OCI-LY3 (cell line): ENCODE results near the gene SGK2.

Source experiments
- H2AFZ ChIP-seq: fragments of 200-600, 300-600 bp; shearing (Covaris generic); 2 replicates; pipeline ENCODE4 v1.6.0; 2014; ENCODE audit warnings: antibody characterized with exemption, low read depth, low read length
- H3K27ac ChIP-seq: fragments of 200-600, 300-600 bp; sonication (generic); 2 replicates; pipeline ENCODE4 v1.5.1; 2014; ENCODE audit warnings: mild to moderate bottlenecking, low read length, moderate library complexity, mixed read lengths
- H3K27me3 ChIP-seq: fragments of 200-600, 300-600 bp; sonication (generic); 2 replicates; pipeline ENCODE4 v1.6.1; 2014; ENCODE audit warnings: low read depth, low read length, mixed read lengths
- H3K36me3 ChIP-seq: fragments of 200-600, 300-600 bp; sonication (generic); replicated peaks from 2 replicates; pipeline ENCODE3; 2014; ENCODE audit warnings: low read depth, low read length, mixed read lengths
- H3K4me1 ChIP-seq: fragments of 300-600, 200-600 bp; sonication (generic); 2 replicates; pipeline ENCODE4 v1.6.1; 2014; ENCODE audit warnings: low read length, mixed read lengths
- H3K4me2 ChIP-seq: fragments of 200-600, 300-600 bp; sonication (generic); 2 replicates; pipeline ENCODE4 v1.6.1; 2014; ENCODE audit warnings: low read length, mixed read lengths
- H3K4me3 ChIP-seq: fragments of 300-600, 200-600 bp; sonication (generic); 2 replicates; pipeline ENCODE4 v1.5.1; 2014; ENCODE audit warnings: antibody characterized with exemption, mild to moderate bottlenecking, low read length, moderate library complexity
- H3K79me2 ChIP-seq: fragments of 300-600, 200-600 bp; shearing (Covaris generic); 2 replicates; pipeline ENCODE4 v1.6.1; 2014; ENCODE audit warnings: mild to moderate bottlenecking, low read length, mixed read lengths
- H3K9ac ChIP-seq: fragments of 300-600, 200-600 bp; shearing (Covaris generic); 2 replicates; pipeline ENCODE4 v1.6.0; 2014; ENCODE audit warnings: mild to moderate bottlenecking, low read length, moderate library complexity
- H3K9me3 ChIP-seq: fragments of 200-600, 300-600 bp; shearing (Covaris generic); 2 replicates; pipeline ENCODE4 v1.6.1; 2014; ENCODE audit warnings: low read length, mixed read lengths; ENCODE audit not compliant: insufficient read depth
- H4K20me1 ChIP-seq: fragments of 200-600, 300-600 bp; sonication (generic); 2 replicates; pipeline ENCODE4 v1.6.1; 2016; ENCODE audit warnings: low read length, mixed read lengths; ENCODE audit not compliant: insufficient read depth
- EZH2phosphoT487 ChIP-seq: fragments of 200-600 bp; shearing (Covaris generic); IDR thresholded peaks from 2 replicates; pipeline ENCODE4 v1.6.1; 2018; ENCODE audit warnings: antibody characterized with exemption, mixed run types, low read depth
- TF ChIP-seq, protein P1 (sequence below): fragments of 200-600, 300-600 bp; sonication (generic); IDR thresholded peaks from 2 replicates; pipeline ENCODE4 v1.5.1; 2014; ENCODE audit warnings: antibody characterized with exemption, low read length, low read depth

Gene SGK2

DNA sequence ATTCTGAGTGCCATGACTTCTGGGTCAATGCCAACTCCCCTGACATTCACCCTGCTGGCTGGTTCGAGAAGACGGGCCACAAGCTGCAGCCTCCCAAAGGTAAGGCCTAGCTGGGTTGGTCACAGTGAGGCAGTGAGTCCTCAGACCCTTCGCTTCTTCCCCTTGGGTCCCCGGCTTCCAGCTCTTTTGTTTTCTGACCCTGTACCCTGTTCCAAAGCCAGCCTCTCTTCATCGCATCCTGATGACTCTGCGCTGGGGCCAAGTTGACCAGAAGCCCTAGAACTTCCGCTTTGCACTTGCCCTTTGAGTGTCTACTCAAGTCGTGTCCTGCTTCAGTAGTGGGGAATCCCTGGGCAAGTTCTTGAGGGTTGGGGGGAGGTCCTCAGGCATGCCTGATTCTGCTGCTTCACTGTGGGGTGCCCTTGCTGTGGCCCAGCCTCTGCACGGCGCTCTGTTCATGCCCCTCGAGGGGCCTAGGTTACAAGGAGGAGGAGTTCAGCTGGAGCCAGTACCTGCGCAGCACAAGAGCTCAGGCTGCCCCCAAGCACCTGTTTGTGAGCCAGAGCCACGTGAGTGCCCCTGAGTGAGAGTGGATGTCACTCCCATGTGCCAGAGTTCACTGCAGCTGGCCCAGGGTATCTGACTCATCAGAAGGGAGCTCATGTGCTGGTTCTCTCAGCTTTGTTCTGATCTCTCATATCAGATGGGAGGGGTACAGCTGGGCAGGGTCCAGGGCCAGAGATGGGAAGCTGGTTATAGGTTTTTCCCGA is 28.3 kb upstream of the SGK2 start:
- Histone ChIP-seq H3K9me3 (no peaks in the 10 kb centered on the region), H2AFZ (peak overlapping the region; percentile 3; the same call in 1 of the 2 replicates), H3K27ac (no peak overlapping the region), H3K27me3 (no peaks in the 10 kb centered on the region), H3K79me2 (no peaks in the 10 kb centered on the region), H3K36me3 (no peaks in the 10 kb centered on the region), H3K4me2 (peak overlapping the region; percentile 5), H3K9ac (no peak overlapping the region; the same call in 1 of the 2 replicates), H3K4me1 (peaks cover 13% of the 10 kb centered on the region), H3K4me3 (peak overlapping the region; percentile 2; the same call in 1 of the 2 replicates), H4K20me1 (no peaks in the 10 kb centered on the region)
- TF ChIP-seq, protein P1, sequence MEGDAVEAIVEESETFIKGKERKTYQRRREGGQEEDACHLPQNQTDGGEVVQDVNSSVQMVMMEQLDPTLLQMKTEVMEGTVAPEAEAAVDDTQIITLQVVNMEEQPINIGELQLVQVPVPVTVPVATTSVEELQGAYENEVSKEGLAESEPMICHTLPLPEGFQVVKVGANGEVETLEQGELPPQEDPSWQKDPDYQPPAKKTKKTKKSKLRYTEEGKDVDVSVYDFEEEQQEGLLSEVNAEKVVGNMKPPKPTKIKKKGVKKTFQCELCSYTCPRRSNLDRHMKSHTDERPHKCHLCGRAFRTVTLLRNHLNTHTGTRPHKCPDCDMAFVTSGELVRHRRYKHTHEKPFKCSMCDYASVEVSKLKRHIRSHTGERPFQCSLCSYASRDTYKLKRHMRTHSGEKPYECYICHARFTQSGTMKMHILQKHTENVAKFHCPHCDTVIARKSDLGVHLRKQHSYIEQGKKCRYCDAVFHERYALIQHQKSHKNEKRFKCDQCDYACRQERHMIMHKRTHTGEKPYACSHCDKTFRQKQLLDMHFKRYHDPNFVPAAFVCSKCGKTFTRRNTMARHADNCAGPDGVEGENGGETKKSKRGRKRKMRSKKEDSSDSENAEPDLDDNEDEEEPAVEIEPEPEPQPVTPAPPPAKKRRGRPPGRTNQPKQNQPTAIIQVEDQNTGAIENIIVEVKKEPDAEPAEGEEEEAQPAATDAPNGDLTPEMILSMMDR: no peak
- TF ChIP-seq EZH2phosphoT487: no peak

DNA sequence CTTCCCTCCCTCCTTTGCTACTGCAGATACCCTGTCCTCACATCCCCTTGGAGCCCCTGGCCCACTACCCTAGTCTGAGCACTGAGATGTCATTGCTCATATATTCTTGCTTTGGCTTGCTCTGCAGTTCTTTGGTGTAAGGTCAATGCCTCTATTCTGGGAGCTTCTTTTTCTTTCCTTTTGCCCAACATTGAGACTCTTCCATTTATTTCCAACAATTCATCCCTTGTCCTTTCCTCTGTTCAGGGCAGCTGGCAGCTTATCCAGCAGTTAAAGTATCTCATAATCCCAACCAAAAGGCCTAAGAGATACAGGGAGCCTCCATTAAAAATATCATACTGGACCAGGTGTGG is 27.8 kb upstream of the SGK2 start:
- Histone ChIP-seq H3K4me1 (peaks cover 13% of the 10 kb centered on the region), H3K4me2 (peak overlapping the region; percentile 5; the same call in 1 of the 2 replicates), H3K27ac (no peak overlapping the region), H3K27me3 (no peaks in the 10 kb centered on the region), H3K36me3 (no peaks in the 10 kb centered on the region), H3K79me2 (no peaks in the 10 kb centered on the region), H3K9ac (no peak overlapping the region; the same call in 1 of the 2 replicates), H3K4me3 (no peak overlapping the region), H2AFZ (no peak overlapping the region), H3K9me3 (no peaks in the 10 kb centered on the region), H4K20me1 (no peaks in the 10 kb centered on the region)
- TF ChIP-seq EZH2phosphoT487: no peak
- TF ChIP-seq, protein P1: no peak

DNA sequence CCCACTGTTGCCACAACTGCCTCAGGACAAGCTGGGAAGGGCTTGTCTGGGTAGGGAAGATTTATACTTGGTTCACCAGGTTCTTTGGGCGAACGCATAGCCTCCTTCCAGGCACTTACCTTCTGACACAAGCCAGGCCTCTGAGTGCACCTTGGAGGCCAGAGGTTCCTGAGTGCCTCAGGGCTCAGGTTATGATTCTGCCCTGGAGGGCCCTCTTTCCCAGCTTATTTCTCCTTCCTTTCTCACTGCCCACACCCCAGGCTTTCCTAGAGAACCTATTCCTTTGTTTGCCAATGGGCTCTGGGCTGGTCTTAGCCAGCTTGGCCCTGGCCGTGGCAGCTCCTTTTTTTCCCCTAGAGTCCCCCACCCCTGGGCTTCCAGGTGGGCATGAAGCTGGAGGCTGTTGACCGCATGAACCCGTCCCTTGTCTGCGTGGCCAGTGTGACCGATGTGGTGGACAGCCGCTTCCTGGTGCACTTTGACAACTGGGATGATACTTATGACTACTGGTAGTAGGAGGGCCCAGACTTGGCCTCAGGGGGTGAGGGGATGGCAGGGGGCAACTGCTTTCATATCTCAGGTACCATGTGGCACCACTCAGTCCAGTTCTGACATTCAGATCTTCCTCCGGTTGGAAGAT is 26.3 kb upstream of the SGK2 start:
- H3K4me3 ChIP-seq: no peak overlapping the region
- H3K4me2 ChIP-seq: no peak overlapping the region
- no peaks in the 10 kb centered on the region for H3K27me3 ChIP-seq
- H3K9me3 ChIP-seq: no peaks in the 10 kb centered on the region
- no peak overlapping the region for H3K27ac ChIP-seq
- no peaks in the 10 kb centered on the region for H3K36me3 ChIP-seq
- no peaks in the 10 kb centered on the region for H3K79me2 ChIP-seq
- H4K20me1 ChIP-seq: no peaks in the 10 kb centered on the region
- H3K9ac ChIP-seq: no peak overlapping the region
- H2AFZ ChIP-seq: no peak overlapping the region
- H3K4me1 ChIP-seq: peaks cover 13% of the 10 kb centered on the region
- TF ChIP-seq EZH2phosphoT487: no peak
- TF ChIP-seq, protein P1: no peak

DNA sequence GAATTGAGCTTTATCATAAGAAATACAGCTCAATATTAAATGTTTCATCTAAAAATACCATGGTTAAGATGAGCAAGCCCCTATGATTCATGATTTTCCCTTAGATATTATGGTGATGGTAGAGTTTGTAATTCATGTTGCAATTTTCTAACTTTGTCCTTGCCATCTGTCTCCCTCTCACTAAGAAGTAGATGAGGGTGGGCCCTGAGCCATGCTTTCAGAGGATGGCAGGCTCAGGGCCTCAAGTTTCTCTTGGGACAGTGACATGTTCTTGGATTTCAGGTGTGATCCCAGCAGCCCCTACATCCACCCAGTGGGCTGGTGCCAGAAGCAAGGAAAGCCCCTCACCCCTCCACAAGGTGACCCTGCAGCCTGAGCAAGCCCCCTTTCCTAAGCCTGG is 25.8 kb upstream of the SGK2 start:
- H3K27ac ChIP-seq: no peak overlapping the region
- H3K9me3 ChIP-seq: no peaks in the 10 kb centered on the region
- H3K4me2 ChIP-seq: no peak overlapping the region
- no peak overlapping the region for H3K4me3 ChIP-seq
- H3K27me3 ChIP-seq: no peaks in the 10 kb centered on the region
- no peak for TF ChIP-seq EZH2phosphoT487
- TF ChIP-seq, protein P1: no peak
- H2AFZ ChIP-seq: no peak overlapping the region
- H3K79me2 ChIP-seq: no peaks in the 10 kb centered on the region
- H3K9ac ChIP-seq: no peak overlapping the region
- no peaks in the 10 kb centered on the region for H3K36me3 ChIP-seq
- peaks cover 17% of the 10 kb centered on the region for H3K4me1 ChIP-seq
- H4K20me1 ChIP-seq: no peaks in the 10 kb centered on the region
